Midbrain (tissue), 1 donor: ENCODE results near the gene GRAMD2A.

ENCODE experiments used
- DNase-seq: peaks from one replicate; lab custom pipeline; 2025; lab: John Stamatoyannopoulos, UW

Gene GRAMD2A

GRCh38 chr15:72217216-72217615, 19.6 kb upstream of the GRAMD2A start:
- DNase-seq, result no peak

GRCh38 chr15:72216079-72216478, 18.5 kb upstream of the GRAMD2A start:
- DNase-seq, result no peak

GRCh38 chr15:72207558-72208085, 10.0 kb upstream of the GRAMD2A start:
- no peak for DNase-seq

- DNase-seq, result no peak
Measured at GRCh38 chr15:72206677-72207000, 9.1 kb upstream of the GRAMD2A start.

- no peak for DNase-seq
Measured at GRCh38 chr15:72205896-72206676, 8.5 kb upstream of the GRAMD2A start.

- no peak for DNase-seq
Measured at GRCh38 chr15:72205273-72205672, 7.7 kb upstream of the GRAMD2A start.

- peak; percentile 85 for DNase-seq
Measured at GRCh38 chr15:72203507-72203837, 5.9 kb upstream of the GRAMD2A start.

- no peak for DNase-seq
Measured at GRCh38 chr15:72202801-72203506, 5.4 kb upstream of the GRAMD2A start.

- DNase-seq, result no peak
Measured at GRCh38 chr15:72202302-72202701, 4.7 kb upstream of the GRAMD2A start.

- no peak for DNase-seq
Measured at GRCh38 chr15:72201391-72201921, 3.9 kb upstream of the GRAMD2A start.

GRCh38 chr15:72200395-72201237, 3.0 kb upstream of the GRAMD2A start:
- DNase-seq, result no peak

- peak; percentile 73 for DNase-seq
Measured at GRCh38 chr15:72199721-72200212, 2.2 kb upstream of the GRAMD2A start.

GRCh38 chr15:72199205-72199515, 1.6 kb upstream of the GRAMD2A start:
- no peak for DNase-seq

- no peak for DNase-seq
Measured at GRCh38 chr15:72198356-72199204, 993 bp upstream of the GRAMD2A start.

GRCh38 chr15:72197041-72197459, 537 bp downstream of the GRAMD2A start:
- peak; percentile 25 for DNase-seq

GRCh38 chr15:72196409-72197040, 1.1 kb downstream of the GRAMD2A start:
- no peak for DNase-seq

GRCh38 chr15:72195101-72195511, 2.5 kb downstream of the GRAMD2A start:
- peak; percentile 29 for DNase-seq

GRCh38 chr15:72193836-72194396, 3.7 kb downstream of the GRAMD2A start:
- no peak for DNase-seq

- DNase-seq, result no peak
Measured at GRCh38 chr15:72192416-72192815, 5.2 kb downstream of the GRAMD2A start.

- DNase-seq, result no peak
Measured at GRCh38 chr15:72189250-72189902, 8.2 kb downstream of the GRAMD2A start.
